GM21390 (cell line): ENCODE data around the gene VSIG2.
"Not testable (repeated sequence)": the region's sequence is repeated elsewhere in the genome, so short reads cannot be mapped to it uniquely, and the experiment has no call there.

Experiments used
- ATAC-seq: cut with Tn5 transposase; IDR thresholded peaks from one replicate; pipeline ENCODE4 v1.9.1; 2021; ENCODE audit not compliant: unreplicated experiment

The VSIG2 gene, protein sequence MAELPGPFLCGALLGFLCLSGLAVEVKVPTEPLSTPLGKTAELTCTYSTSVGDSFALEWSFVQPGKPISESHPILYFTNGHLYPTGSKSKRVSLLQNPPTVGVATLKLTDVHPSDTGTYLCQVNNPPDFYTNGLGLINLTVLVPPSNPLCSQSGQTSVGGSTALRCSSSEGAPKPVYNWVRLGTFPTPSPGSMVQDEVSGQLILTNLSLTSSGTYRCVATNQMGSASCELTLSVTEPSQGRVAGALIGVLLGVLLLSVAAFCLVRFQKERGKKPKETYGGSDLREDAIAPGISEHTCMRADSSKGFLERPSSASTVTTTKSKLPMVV

DNA sequence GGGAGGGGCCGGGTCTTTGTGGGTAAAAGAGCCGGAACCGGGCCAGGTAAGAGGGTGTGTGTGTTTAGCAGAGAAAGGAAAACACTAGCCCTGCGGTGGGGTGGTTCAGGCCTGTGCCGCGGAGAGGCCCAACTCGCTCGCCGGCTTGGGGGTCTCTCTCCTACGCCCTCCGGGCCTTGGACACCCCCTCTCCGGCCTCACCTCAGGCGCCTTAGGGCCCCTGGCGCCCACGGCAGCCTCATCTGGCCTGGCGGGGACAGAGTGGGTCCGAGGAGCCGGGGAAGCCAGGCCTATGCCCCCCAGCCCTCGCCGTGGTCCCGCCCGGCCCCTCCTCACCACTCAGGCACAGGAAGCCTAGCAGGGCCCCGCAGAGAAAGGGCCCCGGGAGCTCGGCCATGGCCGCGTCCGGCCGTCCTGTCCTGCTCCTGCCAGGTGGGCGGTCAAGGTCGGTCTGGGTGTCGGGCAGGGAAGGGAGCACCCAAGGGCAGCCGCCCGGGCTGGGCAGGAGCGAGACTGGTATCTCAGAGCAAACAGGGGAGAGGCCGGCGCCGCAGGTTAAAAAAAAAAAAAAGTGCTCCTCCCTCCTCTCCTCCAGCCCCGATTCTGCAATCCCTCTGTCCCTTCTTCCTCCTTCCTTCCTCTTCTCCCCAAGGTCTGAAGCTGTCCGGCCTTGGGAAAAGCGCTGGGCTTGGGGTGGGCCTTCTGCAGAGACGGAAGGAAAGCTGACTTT is at the start of gene VSIG2:
Gene VSIG2, minus strand, starts transcription at position 515 of the 730 bp plus-strand sequence. Its CDS starts 118 bp downstream, at position 397.
- no peak for ATAC-seq

GRCh38 chr11:124801014-124801413 is 49.0 kb upstream of the VSIG2 start:
- no peak for ATAC-seq

DNA sequence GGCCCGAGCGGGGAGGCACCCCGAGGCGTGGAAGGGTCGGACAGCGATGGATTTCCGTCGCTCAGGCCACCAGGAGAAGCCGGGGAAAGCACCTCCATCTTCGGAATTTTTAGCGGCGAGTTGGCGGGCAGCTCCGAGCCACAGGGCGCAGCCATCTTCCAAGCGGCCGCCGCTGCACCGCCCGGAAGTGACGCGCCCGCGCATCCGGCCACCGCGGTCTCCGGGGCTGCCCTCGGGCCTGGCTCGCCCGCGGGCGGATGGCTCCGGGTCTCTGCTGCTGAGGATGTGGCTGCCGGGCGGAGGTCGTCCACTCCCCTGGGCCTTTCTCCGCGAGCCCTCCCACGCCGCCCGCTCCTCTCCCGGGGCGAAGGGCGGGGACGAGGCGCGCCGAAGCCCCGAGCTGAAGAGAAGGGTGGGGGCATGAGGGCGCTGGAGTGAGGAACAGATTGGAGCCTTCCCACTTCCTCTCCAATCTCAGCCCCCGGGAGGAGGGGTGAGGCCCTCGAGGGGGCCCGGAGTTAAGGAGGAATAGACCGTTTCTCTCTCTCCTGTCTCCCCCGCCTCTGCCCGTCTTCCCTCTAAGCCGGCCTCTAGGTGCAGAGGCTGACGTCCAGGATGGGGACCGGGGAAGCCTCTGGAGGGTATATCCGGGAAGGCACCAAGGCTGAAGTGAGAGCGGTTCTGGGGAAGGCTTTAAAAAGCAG is 48.3 kb upstream of the VSIG2 start, which contains the start of gene MSANTD2:
Gene MSANTD2, minus strand, starts transcription at position 181 of the 704 bp plus-strand sequence. Its CDS starts 26 bp downstream, at position 155.
- ATAC-seq = peak; percentile 89

DNA sequence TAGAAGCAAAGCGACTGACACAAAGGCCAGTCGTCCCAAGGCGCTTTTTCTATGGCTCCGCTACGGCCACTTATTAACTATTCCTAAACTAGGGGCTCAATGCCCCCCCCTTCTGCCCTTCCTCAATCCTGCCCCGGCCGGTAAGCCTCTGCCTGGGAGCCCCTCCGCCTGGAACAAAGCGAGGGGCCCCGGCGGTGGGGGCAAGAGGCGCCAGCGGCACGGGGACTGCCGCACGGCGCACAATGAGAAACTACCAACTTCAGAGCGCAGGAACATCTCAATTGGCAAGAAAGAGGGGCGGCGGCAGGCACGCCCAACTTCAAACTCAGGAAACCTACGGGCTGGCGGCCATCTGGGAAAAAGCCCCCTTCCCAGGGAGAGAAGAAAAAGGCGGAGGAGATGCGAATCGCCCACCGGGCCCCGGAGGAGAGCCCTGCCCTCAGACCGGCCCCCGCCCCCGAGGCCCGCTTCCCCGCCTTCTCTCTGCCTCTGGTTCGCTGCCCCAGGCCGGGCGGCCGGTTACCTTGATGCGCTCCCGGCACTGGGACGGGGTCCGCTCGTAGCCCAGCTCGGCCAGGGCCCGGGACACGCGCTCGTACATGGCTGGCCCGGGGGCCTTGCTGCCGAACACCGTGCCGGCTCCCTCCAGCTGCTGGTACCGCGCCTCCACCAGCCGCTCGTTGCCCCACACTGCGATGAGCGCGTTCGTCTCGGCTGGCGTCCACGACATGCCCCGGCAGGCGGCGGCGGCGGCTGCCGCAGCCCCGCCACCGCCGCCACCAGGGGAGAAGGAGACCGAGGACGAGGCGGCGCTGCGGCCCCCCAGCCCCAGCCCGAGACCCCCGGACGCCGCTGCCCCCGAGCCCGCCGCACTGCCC is 47.5 kb upstream of the VSIG2 start:
- peak; percentile 39 for ATAC-seq

- peak; percentile 9 for ATAC-seq
Measured at GRCh38 chr11:124798991-124799347, 46.9 kb upstream of the VSIG2 start.

- ATAC-seq = no peak
Measured at GRCh38 chr11:124796312-124796711, 44.3 kb upstream of the VSIG2 start.

DNA sequence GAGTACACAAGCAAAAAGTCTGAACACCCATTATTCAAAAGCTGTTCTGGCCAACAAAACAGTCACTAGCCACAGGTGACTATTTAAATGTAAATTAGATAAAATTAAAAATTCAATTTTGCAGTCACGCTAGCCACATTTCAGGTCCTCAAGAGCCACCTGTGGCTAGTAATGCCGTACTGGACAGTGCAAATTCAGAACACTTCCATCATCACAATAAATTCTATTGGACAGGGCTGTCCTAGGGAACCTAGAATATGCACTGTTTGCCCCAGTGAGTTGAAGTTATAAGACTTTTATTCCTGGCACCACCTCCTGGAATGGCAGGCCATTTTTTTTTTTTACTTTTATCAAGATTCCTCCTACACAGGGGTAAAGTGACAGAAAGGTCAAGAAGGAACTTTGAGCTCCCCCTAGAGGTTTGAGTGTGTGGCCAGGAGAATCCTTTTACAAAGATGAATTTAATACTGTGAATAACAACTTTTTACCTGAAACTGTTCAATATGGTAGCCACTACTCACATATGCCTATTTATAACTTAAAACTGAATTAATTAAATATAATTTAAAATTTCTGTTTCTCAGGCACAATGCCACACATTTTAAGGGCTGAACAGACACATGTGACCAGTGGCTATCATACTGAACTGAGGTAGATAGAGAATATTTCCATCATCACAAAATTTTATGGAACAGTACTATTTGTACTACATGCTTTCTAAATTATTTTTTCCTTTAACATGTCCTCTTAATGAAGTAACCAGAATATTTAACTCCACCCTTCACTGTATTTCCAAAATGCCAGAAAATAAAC is 41.6 kb upstream of the VSIG2 start:
- peak; percentile 49 for ATAC-seq

- peak; percentile 77 for ATAC-seq
Measured at GRCh38 chr11:124791626-124792341, 39.7 kb upstream of the VSIG2 start.

DNA sequence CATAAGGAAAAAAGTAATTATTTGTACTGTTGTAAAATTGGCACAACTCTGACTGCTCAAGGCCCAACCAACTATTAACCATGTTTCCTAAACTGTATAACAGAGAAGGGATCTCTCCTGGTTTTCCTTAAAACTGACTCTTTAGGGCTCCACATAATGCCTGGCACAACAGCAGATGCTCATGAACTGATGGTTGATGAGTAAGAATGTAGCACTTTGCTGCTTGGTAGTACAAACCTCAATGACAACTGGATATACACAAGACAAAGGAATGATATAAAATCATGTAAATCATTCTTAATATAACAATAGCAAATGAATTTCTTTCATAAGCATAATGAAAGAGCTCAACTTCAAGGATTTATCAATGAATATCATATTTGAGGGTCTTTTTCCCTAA is 36.5 kb upstream of the VSIG2 start:
- ATAC-seq = no peak

DNA sequence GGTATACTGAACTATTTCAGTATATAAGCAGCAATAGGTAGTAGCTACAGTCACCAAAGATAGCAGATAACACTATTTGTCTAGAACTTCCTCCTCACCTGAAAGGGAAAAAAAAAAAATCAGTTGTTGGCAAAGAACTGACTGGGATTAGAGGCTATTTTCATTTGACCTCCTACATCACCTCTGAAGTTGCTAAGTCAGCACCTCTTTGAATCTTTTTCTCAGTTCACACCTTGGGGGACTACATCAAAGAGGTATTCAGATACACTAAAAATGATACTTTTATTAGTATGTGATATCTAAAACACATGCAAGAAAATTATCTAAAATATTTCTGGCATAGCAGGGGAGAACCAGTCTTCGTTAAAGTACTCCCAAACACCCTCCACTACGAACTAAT is 32.0 kb upstream of the VSIG2 start:
- no peak for ATAC-seq

GRCh38 chr11:124783002-124783401 is 30.9 kb upstream of the VSIG2 start:
- ATAC-seq = no peak

DNA sequence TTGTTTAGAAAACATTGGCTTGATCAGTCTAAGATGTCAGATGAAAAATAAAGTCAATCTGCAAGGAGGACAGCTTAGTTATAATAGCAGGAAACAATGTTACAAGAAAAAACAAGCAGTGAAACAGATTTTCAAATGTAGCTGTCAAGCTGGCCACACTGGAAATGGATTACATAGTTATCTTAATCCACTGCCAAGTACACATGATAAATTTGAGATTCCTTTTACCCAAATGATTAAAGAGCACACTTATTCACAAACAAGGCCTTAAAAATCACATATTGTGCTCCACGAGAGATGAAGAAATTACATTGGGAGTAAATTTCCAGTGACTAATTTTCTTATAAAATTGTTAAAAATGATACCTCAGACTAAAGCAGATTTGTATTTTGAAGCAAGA is 27.5 kb upstream of the VSIG2 start:
- ATAC-seq = no peak

DNA sequence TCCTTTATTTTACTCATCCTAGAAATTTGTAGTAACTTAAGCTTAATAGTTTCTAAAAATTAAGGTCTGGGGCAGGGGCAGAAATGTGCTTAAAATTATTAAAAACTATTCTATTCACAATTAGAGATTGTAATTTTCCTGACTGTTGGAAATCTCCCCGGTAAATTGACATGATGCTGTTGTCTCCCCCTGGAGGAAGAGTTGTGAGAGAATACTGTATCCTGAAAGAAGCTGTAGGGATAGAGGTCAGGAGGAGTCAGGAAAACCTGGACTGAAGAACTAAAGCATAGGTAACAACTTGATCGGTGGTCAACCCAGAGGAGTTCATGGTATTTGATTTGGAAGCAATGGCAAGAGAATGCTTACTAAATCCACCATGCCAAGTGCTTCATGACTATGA is 26.2 kb upstream of the VSIG2 start:
- no peak for ATAC-seq

- ATAC-seq = no peak
Measured at GRCh38 chr11:124776865-124777645, 25.0 kb upstream of the VSIG2 start.

DNA sequence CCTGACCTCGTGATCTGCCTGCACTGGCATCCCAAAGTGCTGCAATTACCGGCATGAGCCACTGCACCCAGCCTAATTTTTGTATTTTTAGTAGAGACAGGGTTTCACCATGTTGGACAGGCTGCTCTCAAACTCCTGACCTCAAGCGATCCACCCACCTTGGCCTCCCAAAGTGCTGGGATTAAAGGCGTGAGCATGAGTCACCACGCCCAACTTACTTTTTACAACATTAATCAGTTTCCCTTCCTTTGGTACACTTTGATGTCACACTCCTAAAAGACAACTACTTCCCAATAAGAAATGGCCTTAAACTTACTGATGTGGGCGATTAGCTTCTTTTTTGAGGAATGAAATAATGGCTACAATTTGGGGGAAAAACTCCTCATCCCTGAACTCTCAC is 18.9 kb upstream of the VSIG2 start:
- ATAC-seq = not testable (repeated sequence)

GRCh38 chr11:124769806-124770774 is 18.0 kb upstream of the VSIG2 start:
- no peak for ATAC-seq

DNA sequence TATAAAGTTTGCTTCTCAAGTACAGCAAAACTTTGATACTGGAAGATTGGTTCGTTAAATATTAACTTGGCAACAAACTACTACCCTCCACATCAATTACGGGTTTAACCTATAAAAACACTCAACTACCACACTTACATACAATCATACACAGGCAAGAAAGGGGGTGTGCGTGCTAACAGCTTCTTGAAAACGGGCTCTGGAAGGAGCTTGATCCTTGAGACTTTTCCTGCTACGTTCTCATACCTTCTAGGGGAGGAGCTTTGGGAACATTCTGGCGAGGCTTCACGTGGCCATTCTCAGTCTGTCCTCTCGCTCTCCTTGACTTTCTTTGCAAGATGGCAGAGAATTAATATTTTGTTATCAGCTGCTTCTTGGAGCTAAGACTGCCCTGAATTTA is 16.9 kb upstream of the VSIG2 start:
- no peak for ATAC-seq
